T-helper 2 cell treated with Interferon-gamma antibody and Interleukin-4, amounts not matched to agents 5 μg/mL and 100 μg/mL, for 36 hours (primary cell): ENCODE measurements around the gene PNPLA1.
A peak's percentile ranks its signal among the peaks of the same experiment; 100 is the strongest.

ENCODE experiments used
- DNase-seq: peaks from one replicate; pipeline ENCODE4 v3.0.0; 2021; ENCODE audit warnings: low spot score
- H3K27ac Mint-ChIP-seq: one replicate; pipeline ENCODE4 v1.8.0; 2021; ENCODE audit warnings: mild to moderate bottlenecking, mixed read lengths
- H3K27me3 Mint-ChIP-seq: one replicate; pipeline ENCODE4 v1.8.0; 2021; ENCODE audit warnings: low read depth, mixed read lengths
- H3K36me3 Mint-ChIP-seq: one replicate; pipeline ENCODE4 v1.8.0; 2021; ENCODE audit warnings: low read depth, mixed read lengths
- H3K4me1 Mint-ChIP-seq: one replicate; pipeline ENCODE4 v1.8.0; 2021; ENCODE audit warnings: low read depth, mixed read lengths
- H3K4me3 Mint-ChIP-seq: one replicate; pipeline ENCODE4 v1.8.0; 2022; ENCODE audit warnings: mild to moderate bottlenecking, moderate library complexity, mixed read lengths
- H3K9me3 Mint-ChIP-seq: one replicate; pipeline ENCODE4 v1.8.0; 2021; ENCODE audit warnings: mixed read lengths

The PNPLA1 gene

GRCh38 chr6:36239774-36240173 lies 30.1 kb upstream of the PNPLA1 start:
- Mint-ChIP-seq H3K36me3 (no peaks in the 10 kb centered on the region), H3K4me1 (peaks cover 11% of the 10 kb centered on the region), H3K4me3 (no peak overlapping the region)

GRCh38 chr6:36241728-36242127 lies 28.1 kb upstream of the PNPLA1 start:
- peak; percentile 28 for DNase-seq
- Mint-ChIP-seq H3K36me3 (no peaks in the 10 kb centered on the region), H3K4me3 (no peak overlapping the region), H3K9me3 (no peaks in the 10 kb centered on the region), H3K4me1 (peaks cover 15% of the 10 kb centered on the region), H3K27ac (no peak overlapping the region), H3K27me3 (peaks cover 28% of the 10 kb centered on the region)

More at GRCh38 chr6:36239774-36240173, 30.1 kb upstream of the PNPLA1 start:
- no peak for DNase-seq
- Mint-ChIP-seq H3K27me3 (peaks cover 21% of the 10 kb centered on the region), H3K27ac (no peak overlapping the region), H3K9me3 (no peaks in the 10 kb centered on the region)

- no peaks in the 10 kb centered on the region for H3K9me3 Mint-ChIP-seq
- DNase-seq: no peak
- no peak overlapping the region for H3K4me3 Mint-ChIP-seq
- no peak overlapping the region for H3K27ac Mint-ChIP-seq
- peaks cover 15% of the 10 kb centered on the region for H3K4me1 Mint-ChIP-seq
- no peaks in the 10 kb centered on the region for H3K36me3 Mint-ChIP-seq
- peaks cover 32% of the 10 kb centered on the region for H3K27me3 Mint-ChIP-seq
These were observed 27.7 kb upstream of the PNPLA1 start for GRCh38 chr6:36242161-36242560.

GRCh38 chr6:36242626-36243025 lies 27.2 kb upstream of the PNPLA1 start:
- Mint-ChIP-seq H3K27ac (no peak overlapping the region), H3K4me1 (peaks cover 15% of the 10 kb centered on the region), H3K36me3 (no peaks in the 10 kb centered on the region)

GRCh38 chr6:36243562-36244212 lies 26.2 kb upstream of the PNPLA1 start:
- Mint-ChIP-seq H3K27me3 (peaks cover 34% of the 10 kb centered on the region), H3K27ac (no peak overlapping the region), H3K4me3 (no peak overlapping the region), H3K9me3 (no peaks in the 10 kb centered on the region), H3K36me3 (no peaks in the 10 kb centered on the region), H3K4me1 (peaks cover 15% of the 10 kb centered on the region)
- no peak for DNase-seq

More at GRCh38 chr6:36242626-36243025, 27.2 kb upstream of the PNPLA1 start:
- peaks cover 34% of the 10 kb centered on the region for H3K27me3 Mint-ChIP-seq
- no peaks in the 10 kb centered on the region for H3K9me3 Mint-ChIP-seq
- no peak for DNase-seq
- H3K4me3 Mint-ChIP-seq: no peak overlapping the region

- peaks cover 15% of the 10 kb centered on the region for H3K4me1 Mint-ChIP-seq
- no peaks in the 10 kb centered on the region for H3K9me3 Mint-ChIP-seq
- DNase-seq: no peak
- H3K36me3 Mint-ChIP-seq: no peaks in the 10 kb centered on the region
- no peak overlapping the region for H3K4me3 Mint-ChIP-seq
- no peak overlapping the region for H3K27ac Mint-ChIP-seq
- peaks cover 34% of the 10 kb centered on the region for H3K27me3 Mint-ChIP-seq
These were observed 25.1 kb upstream of the PNPLA1 start for GRCh38 chr6:36244641-36245280.

- no peak for DNase-seq
- H3K4me1 Mint-ChIP-seq: peaks cover 15% of the 10 kb centered on the region
- H3K36me3 Mint-ChIP-seq: no peaks in the 10 kb centered on the region
- H3K9me3 Mint-ChIP-seq: no peaks in the 10 kb centered on the region
- no peak overlapping the region for H3K4me3 Mint-ChIP-seq
- no peak overlapping the region for H3K27ac Mint-ChIP-seq
- peaks cover 34% of the 10 kb centered on the region for H3K27me3 Mint-ChIP-seq
These were observed 24.2 kb upstream of the PNPLA1 start for GRCh38 chr6:36245572-36246061.

- Mint-ChIP-seq H3K9me3 (no peaks in the 10 kb centered on the region), H3K4me1 (peaks cover 13% of the 10 kb centered on the region), H3K27me3 (peaks cover 32% of the 10 kb centered on the region), H3K27ac (no peak overlapping the region), H3K36me3 (no peaks in the 10 kb centered on the region), H3K4me3 (no peak overlapping the region)
- no peak for DNase-seq
These were observed 23.2 kb upstream of the PNPLA1 start for GRCh38 chr6:36246506-36247268.

GRCh38 chr6:36247693-36248092 lies 22.2 kb upstream of the PNPLA1 start:
- H3K27me3 Mint-ChIP-seq: peaks cover 28% of the 10 kb centered on the region
- H3K9me3 Mint-ChIP-seq: no peaks in the 10 kb centered on the region
- peaks cover 6% of the 10 kb centered on the region for H3K4me1 Mint-ChIP-seq
- DNase-seq: no peak
- no peaks in the 10 kb centered on the region for H3K36me3 Mint-ChIP-seq
- H3K27ac Mint-ChIP-seq: no peak overlapping the region
- no peak overlapping the region for H3K4me3 Mint-ChIP-seq

- no peak for DNase-seq
- no peaks in the 10 kb centered on the region for H3K36me3 Mint-ChIP-seq
- H3K4me1 Mint-ChIP-seq: peaks cover 5% of the 10 kb centered on the region
- H3K4me3 Mint-ChIP-seq: no peak overlapping the region
- H3K27ac Mint-ChIP-seq: no peak overlapping the region
- H3K9me3 Mint-ChIP-seq: no peaks in the 10 kb centered on the region
- H3K27me3 Mint-ChIP-seq: peaks cover 18% of the 10 kb centered on the region
These were observed 20.9 kb upstream of the PNPLA1 start for GRCh38 chr6:36248980-36249379.

GRCh38 chr6:36249536-36249935 lies 20.3 kb upstream of the PNPLA1 start:
- Mint-ChIP-seq H3K36me3 (no peaks in the 10 kb centered on the region), H3K9me3 (no peaks in the 10 kb centered on the region), H3K4me3 (no peak overlapping the region), H3K27me3 (peaks cover 18% of the 10 kb centered on the region), H3K4me1 (peaks cover 5% of the 10 kb centered on the region), H3K27ac (no peak overlapping the region)
- no peak for DNase-seq

- Mint-ChIP-seq H3K36me3 (no peaks in the 10 kb centered on the region), H3K9me3 (no peaks in the 10 kb centered on the region), H3K4me3 (no peak overlapping the region), H3K27ac (no peak overlapping the region), H3K27me3 (peaks cover 10% of the 10 kb centered on the region), H3K4me1 (no peaks in the 10 kb centered on the region)
- DNase-seq: no peak
These were observed 17.9 kb upstream of the PNPLA1 start for GRCh38 chr6:36252005-36252404.

GRCh38 chr6:36263390-36264000 lies 6.4 kb upstream of the PNPLA1 start:
- Mint-ChIP-seq H3K9me3 (peaks cover 5% of the 10 kb centered on the region), H3K36me3 (no peaks in the 10 kb centered on the region), H3K4me1 (no peaks in the 10 kb centered on the region), H3K27ac (no peak overlapping the region), H3K27me3 (peaks cover 25% of the 10 kb centered on the region), H3K4me3 (no peak overlapping the region)
- DNase-seq: no peak

GRCh38 chr6:36265744-36266143 lies 4.1 kb upstream of the PNPLA1 start:
- H3K4me3 Mint-ChIP-seq: no peak overlapping the region
- no peaks in the 10 kb centered on the region for H3K36me3 Mint-ChIP-seq
- H3K4me1 Mint-ChIP-seq: no peaks in the 10 kb centered on the region
- peaks cover 16% of the 10 kb centered on the region for H3K27me3 Mint-ChIP-seq
- H3K27ac Mint-ChIP-seq: no peak overlapping the region
- H3K9me3 Mint-ChIP-seq: peaks cover 5% of the 10 kb centered on the region
- DNase-seq: no peak
